AML-193 (cell line): ENCODE results near the gene ZBTB33.
A peak's percentile ranks its signal among the peaks of the same experiment; 100 is the strongest.

Experiments used
- DNase-seq, 2 experiments: peaks; one replicate each; lab custom pipeline; 2025; lab: John Stamatoyannopoulos, UW

The ZBTB33 gene, protein sequence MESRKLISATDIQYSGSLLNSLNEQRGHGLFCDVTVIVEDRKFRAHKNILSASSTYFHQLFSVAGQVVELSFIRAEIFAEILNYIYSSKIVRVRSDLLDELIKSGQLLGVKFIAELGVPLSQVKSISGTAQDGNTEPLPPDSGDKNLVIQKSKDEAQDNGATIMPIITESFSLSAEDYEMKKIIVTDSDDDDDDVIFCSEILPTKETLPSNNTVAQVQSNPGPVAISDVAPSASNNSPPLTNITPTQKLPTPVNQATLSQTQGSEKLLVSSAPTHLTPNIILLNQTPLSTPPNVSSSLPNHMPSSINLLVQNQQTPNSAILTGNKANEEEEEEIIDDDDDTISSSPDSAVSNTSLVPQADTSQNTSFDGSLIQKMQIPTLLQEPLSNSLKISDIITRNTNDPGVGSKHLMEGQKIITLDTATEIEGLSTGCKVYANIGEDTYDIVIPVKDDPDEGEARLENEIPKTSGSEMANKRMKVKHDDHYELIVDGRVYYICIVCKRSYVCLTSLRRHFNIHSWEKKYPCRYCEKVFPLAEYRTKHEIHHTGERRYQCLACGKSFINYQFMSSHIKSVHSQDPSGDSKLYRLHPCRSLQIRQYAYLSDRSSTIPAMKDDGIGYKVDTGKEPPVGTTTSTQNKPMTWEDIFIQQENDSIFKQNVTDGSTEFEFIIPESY

GRCh38 chrX:120250522-120251271 lies at the start of gene ZBTB33:
ZBTB33 (plus strand) TSS chrX:120250812; CDS start chrX:120253416, 2,604 bp downstream.
- peak; percentile 74 to 79 for DNase-seq

- no peak for DNase-seq
Measured at GRCh38 chrX:120200851-120201250, 49.8 kb upstream of the ZBTB33 start.

GRCh38 chrX:120205816-120206753 lies 44.5 kb upstream of the ZBTB33 start:
- DNase-seq, result no peak

- DNase-seq, result no peak
Measured at GRCh38 chrX:120207009-120207605, 43.5 kb upstream of the ZBTB33 start.

- peak; percentile 20 to 31 for DNase-seq
Measured at GRCh38 chrX:120213438-120214265, 37.0 kb upstream of the ZBTB33 start.

- no peak for DNase-seq
Measured at GRCh38 chrX:120223374-120223773, 27.2 kb upstream of the ZBTB33 start.

DNA sequence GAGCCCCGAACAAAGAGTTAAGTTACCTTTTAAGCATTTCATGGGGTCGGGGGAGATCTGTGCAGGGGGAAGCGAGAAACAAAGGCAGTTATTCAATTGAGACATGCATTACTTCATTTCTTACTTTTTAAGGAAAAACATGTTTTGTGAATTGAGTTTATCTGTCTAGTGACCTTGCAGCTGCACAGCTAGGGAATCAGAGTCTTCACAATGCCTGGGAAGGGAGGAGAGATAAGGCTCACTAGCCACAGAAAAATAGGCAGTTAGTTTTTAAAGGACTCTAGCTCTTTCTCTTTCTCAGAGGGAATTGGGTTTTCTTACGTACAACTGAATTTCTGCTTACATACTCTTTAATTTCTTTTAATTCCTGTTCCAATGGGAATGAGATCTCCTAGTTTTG lies 26.2 kb upstream of the ZBTB33 start:
- no peak for DNase-seq

GRCh38 chrX:120228187-120228908 lies 22.3 kb upstream of the ZBTB33 start:
- DNase-seq, result no peak

- no peak for DNase-seq
Measured at GRCh38 chrX:120235284-120235683, 15.3 kb upstream of the ZBTB33 start.

GRCh38 chrX:120236687-120237479 lies 13.7 kb upstream of the ZBTB33 start:
- no peak for DNase-seq

GRCh38 chrX:120238933-120239332 lies 11.7 kb upstream of the ZBTB33 start:
- no peak for DNase-seq

DNA sequence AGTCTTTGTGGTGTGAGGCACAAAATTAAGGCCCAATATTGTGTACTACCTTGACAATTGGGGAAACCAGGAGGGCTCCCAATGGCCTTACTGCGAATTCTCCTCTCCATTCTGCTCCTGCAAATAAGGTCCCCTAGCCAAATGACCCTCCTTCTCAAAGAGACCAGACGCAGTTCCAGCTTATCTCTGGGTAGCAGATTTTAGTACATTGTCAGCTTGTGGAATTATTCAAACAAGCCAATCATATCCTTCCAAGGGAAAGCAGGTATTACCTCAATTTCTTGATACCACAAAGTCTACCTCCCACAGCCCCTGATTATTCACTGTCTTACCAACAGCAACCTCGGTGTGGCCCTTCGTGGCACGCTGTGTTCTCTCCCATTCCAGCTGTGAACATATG lies 7.8 kb upstream of the ZBTB33 start:
- DNase-seq, result no peak

DNA sequence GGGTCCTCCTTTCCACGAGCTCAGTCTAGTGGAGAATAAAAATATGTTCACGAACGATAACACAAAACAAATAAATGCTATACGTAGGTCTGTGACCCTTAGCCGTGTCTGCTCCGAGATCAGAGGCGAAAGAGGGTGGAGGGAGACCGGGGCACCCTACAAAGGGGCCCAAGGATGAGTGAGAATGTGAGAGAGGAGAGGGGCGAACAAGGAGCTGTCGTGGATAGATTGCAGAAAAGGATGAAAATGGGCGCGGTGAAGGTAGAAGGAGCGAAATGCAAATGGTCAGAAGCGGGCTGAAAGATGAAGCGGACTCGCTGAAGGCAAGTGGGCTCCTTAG lies 6.2 kb upstream of the ZBTB33 start:
- no peak for DNase-seq

GRCh38 chrX:120244735-120245498 lies 5.7 kb upstream of the ZBTB33 start:
- peak; percentile 41 to 59 for DNase-seq

GRCh38 chrX:120251471-120252011 lies 929 bp downstream of the ZBTB33 start:
- DNase-seq, result peak in 1 of 2 experiments; percentile 1

DNA sequence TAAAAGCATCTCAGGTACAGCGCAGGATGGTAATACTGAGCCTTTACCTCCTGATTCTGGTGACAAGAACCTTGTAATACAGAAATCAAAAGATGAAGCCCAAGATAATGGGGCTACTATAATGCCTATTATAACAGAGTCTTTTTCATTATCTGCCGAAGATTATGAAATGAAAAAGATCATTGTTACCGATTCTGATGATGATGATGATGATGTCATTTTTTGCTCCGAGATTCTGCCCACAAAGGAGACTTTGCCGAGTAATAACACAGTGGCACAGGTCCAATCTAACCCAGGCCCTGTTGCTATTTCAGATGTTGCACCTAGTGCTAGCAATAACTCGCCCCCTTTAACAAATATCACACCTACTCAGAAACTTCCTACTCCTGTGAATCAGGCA lies 3.2 kb downstream of the ZBTB33 start:
- DNase-seq, result no peak

GRCh38 chrX:120260369-120260768 lies 9.8 kb downstream of the ZBTB33 start:
- no peak for DNase-seq
